H1 (cell line): Measurements from ENCODE around the gene HSPBP1. TPM values are rescaled to one million over a fixed set of nuclear protein-coding genes. Genes with fewer than 3 reads are reported as not detected.

ENCODE experiments used
- CTCF ChIA-PET: fragments of 300-600 bp; sonication (Branson Sonifier 250); formaldehyde crosslinking; loops from one replicate; lab custom pipeline; 2021; ENCODE audit not compliant: partially characterized antibody; lab: Charles Lee
- POLR2A ChIA-PET: fragments of 300-600 bp; sonication (Branson Sonifier 250); formaldehyde crosslinking; loops from one replicate; lab custom pipeline; 2021; ENCODE audit warnings: inconsistent platforms; ENCODE audit not compliant: partially characterized antibody; lab: Charles Lee
- DNase-seq, 2 experiments: peaks; one replicate each; pipeline versions ENCODE4 v3.0.0 to v3.0.0-alpha.2; 2010 to 2022; ENCODE audit warnings: low spot score in 2 of 2, low read depth in 1 of 2, mixed read lengths in 1 of 2
- FAIRE-seq: peaks from 2 replicates; lab custom pipeline; 2011; peaks lifted over from hg19 to GRCh38; lab: Jason Lieb, UNC
- H2AFZ ChIP-seq: 2 replicates; pipeline ENCODE4 v1.8.1; 2012; ENCODE audit warnings: low read length, inconsistent platforms
- H2AK5ac ChIP-seq: 2 replicates; pipeline ENCODE4 v1.6.1; 2013; ENCODE audit warnings: low read depth, low read length
- H2BK120ac ChIP-seq: replicated peaks from 2 replicates; pipeline ENCODE3; 2013; ENCODE audit warnings: low read depth, low read length, inconsistent platforms
- H2BK12ac ChIP-seq: 2 replicates; pipeline ENCODE4 v1.6.1; 2013; ENCODE audit warnings: low read depth, low read length
- H2BK15ac ChIP-seq: 2 replicates; pipeline ENCODE4 v1.6.1; 2013; ENCODE audit warnings: low read length
- H2BK20ac ChIP-seq: 2 replicates; pipeline ENCODE4 v1.6.1; 2013; ENCODE audit warnings: low read length
- H2BK5ac ChIP-seq: 2 replicates; pipeline ENCODE4 v1.6.1; 2013; ENCODE audit warnings: low read depth, low read length
- H3K14ac ChIP-seq: 2 replicates; pipeline ENCODE4 v1.6.1; 2013; ENCODE audit warnings: inconsistent platforms; ENCODE audit not compliant: insufficient read length
- H3K18ac ChIP-seq: 2 replicates; pipeline ENCODE4 v1.6.1; 2013; ENCODE audit warnings: low read length; ENCODE audit errors: extremely low read depth
- H3K23ac ChIP-seq: 2 replicates; pipeline ENCODE4 v1.6.1; 2013; ENCODE audit warnings: inconsistent platforms; ENCODE audit not compliant: insufficient read length
- H3K23me2 ChIP-seq: 2 replicates; pipeline ENCODE4 v1.6.1; 2013; ENCODE audit warnings: low read depth, low read length
- H3K27ac ChIP-seq: 2 replicates; pipeline ENCODE4 v1.6.1; 2011; ENCODE audit warnings: low read depth, low read length, inconsistent platforms
- H3K27me3 ChIP-seq, 4 experiments: replicated peaks in 1 of 4; 1 replicate in 1 of 4; 2 replicates in 3 of 4; pipeline versions ENCODE4 v1.6.1 to v1.8.1; 2011 to 2013; ENCODE audit warnings: low read length in 3 of 4, mild to moderate bottlenecking in 3 of 4, inconsistent platforms in 2 of 4, mixed read lengths in 2 of 4, moderate library complexity in 1 of 4; ENCODE audit not compliant: control insufficient read depth in 3 of 4, insufficient read depth in 3 of 4; ENCODE audit errors: extremely low read depth in 1 of 4
- H3K36me3 ChIP-seq, 4 experiments: 2 replicates each; pipeline versions ENCODE4 v1.6.1 to v1.8.1; 2011 to 2013; ENCODE audit warnings: mild to moderate bottlenecking in 4 of 4, low read length in 3 of 4, moderate library complexity in 2 of 4, control low read depth in 1 of 4, inconsistent platforms in 1 of 4; ENCODE audit not compliant: insufficient read depth in 4 of 4, control insufficient read depth in 2 of 4
- H3K4ac ChIP-seq: replicated peaks from 2 replicates; pipeline ENCODE3; 2013; ENCODE audit warnings: low read length, low read depth, mixed read lengths, inconsistent platforms; ENCODE audit not compliant: insufficient read length
- H3K4me1 ChIP-seq, 4 experiments: replicated peaks in 1 of 4; 1 replicate in 1 of 4; 2 replicates in 3 of 4; pipeline versions ENCODE4 v1.6.1 to v1.8.1; 2011 to 2013; ENCODE audit warnings: low read length in 3 of 4, inconsistent platforms in 2 of 4, mixed read lengths in 1 of 4; ENCODE audit not compliant: insufficient read depth in 4 of 4, control insufficient read depth in 3 of 4
- H3K4me2 ChIP-seq, 2 experiments: 2 replicates each; pipeline versions ENCODE4 v1.6.1 to v1.8.1; 2011 to 2013; ENCODE audit warnings: low read depth in 2 of 2, low read length in 2 of 2, control low read depth in 1 of 2, inconsistent platforms in 1 of 2, mild to moderate bottlenecking in 1 of 2; ENCODE audit not compliant: insufficient read depth in 1 of 2
- H3K4me3 ChIP-seq, 4 experiments: fragments of 200-600, 300-600 bp in 1 of 4; sonication (generic), shearing (Covaris generic), sonication (Bioruptor Twin) in 1 of 4; 2 replicates each; pipeline versions ENCODE4 v1.5.1 to v1.8.1; 2011 to 2016; ENCODE audit warnings: low read length in 4 of 4, low read depth in 3 of 4, control low read depth in 2 of 4, inconsistent platforms in 2 of 4, mild to moderate bottlenecking in 2 of 4, mixed read lengths in 1 of 4, moderate library complexity in 1 of 4; ENCODE audit not compliant: insufficient read depth in 2 of 4; ENCODE audit errors: extremely low read depth in 1 of 4
- H3K56ac ChIP-seq: replicated peaks from 2 replicates; pipeline ENCODE3; 2013; ENCODE audit warnings: low read depth, mild to moderate bottlenecking, mixed read lengths, low read length, inconsistent platforms; ENCODE audit not compliant: insufficient read length
- H3K79me1 ChIP-seq: 2 replicates; pipeline ENCODE4 v1.6.1; 2013; ENCODE audit warnings: low read depth, low read length, control low read depth
- H3K79me2 ChIP-seq, 2 experiments: 2 replicates each; pipeline versions ENCODE4 v1.6.1 to v1.8.1; 2012 to 2013; ENCODE audit warnings: low read length in 2 of 2, mild to moderate bottlenecking in 2 of 2, inconsistent platforms in 1 of 2; ENCODE audit not compliant: insufficient read depth in 2 of 2, control insufficient read depth in 1 of 2
- H3K9ac ChIP-seq, 4 experiments: replicated peaks in 1 of 4; 1 replicate in 1 of 4; 2 replicates in 3 of 4; pipeline versions ENCODE4 v1.6.1 to v1.8.1; 2011 to 2013; ENCODE audit warnings: low read depth in 3 of 4, low read length in 3 of 4, control low read depth in 2 of 4, mild to moderate bottlenecking in 2 of 4, moderate library complexity in 2 of 4, inconsistent platforms in 1 of 4; ENCODE audit errors: extremely low read depth in 1 of 4
- H3K9me3 ChIP-seq, 2 experiments: 2 replicates each; pipeline versions ENCODE4 v1.6.1 to v1.8.1; 2012 to 2013; ENCODE audit warnings: mild to moderate bottlenecking in 2 of 2, moderate library complexity in 2 of 2, control low read depth in 1 of 2, inconsistent platforms in 1 of 2, low read depth in 1 of 2, low read length in 1 of 2, mixed read lengths in 1 of 2; ENCODE audit not compliant: insufficient read depth in 2 of 2
- H4K20me1 ChIP-seq, 2 experiments: replicated peaks in 1 of 2; 2 replicates each; pipeline versions ENCODE3 to v1.8.1; 2011 to 2013; ENCODE audit warnings: inconsistent platforms in 2 of 2, low read length in 2 of 2, mild to moderate bottlenecking in 1 of 2; ENCODE audit not compliant: insufficient read depth in 2 of 2, control insufficient read depth in 1 of 2
- H4K5ac ChIP-seq: 2 replicates; pipeline ENCODE4 v1.6.1; 2013; ENCODE audit warnings: low read length, low read depth, mixed read lengths, inconsistent platforms; ENCODE audit not compliant: insufficient read length
- H4K8ac ChIP-seq: 2 replicates; pipeline ENCODE4 v1.8.0; 2013; ENCODE audit warnings: mild to moderate bottlenecking, moderate library complexity, low read length, inconsistent platforms; ENCODE audit not compliant: insufficient read depth; ENCODE audit errors: extremely low read depth
- H4K91ac ChIP-seq: replicated peaks from 2 replicates; pipeline ENCODE3; 2013; ENCODE audit warnings: low read length, mixed read lengths, inconsistent platforms; ENCODE audit not compliant: insufficient read length
- GABPA ChIP-seq: IDR thresholded peaks from 2 replicates; pipeline ENCODE4 v1.6.1; 2011; ENCODE audit warnings: mild to moderate bottlenecking, low read length, moderate library complexity, borderline replicate concordance; ENCODE audit not compliant: insufficient read depth
- GTF2F1 ChIP-seq: IDR thresholded peaks from 2 replicates; pipeline ENCODE4 v1.6.1; 2012; ENCODE audit warnings: low read depth, low read length, improper control_type of control experiment, borderline replicate concordance
- HDAC2 ChIP-seq, 2 experiments: fragments of 300-600 bp in 1 of 2; sonication (generic) in 1 of 2; IDR thresholded peaks; 2 replicates each; pipeline ENCODE4 v1.6.1; 2011 to 2012; ENCODE audit warnings: low read depth in 2 of 2, low read length in 2 of 2, mild to moderate bottlenecking in 2 of 2, moderate library complexity in 2 of 2, borderline replicate concordance in 1 of 2, inconsistent platforms in 1 of 2
- RBBP5 ChIP-seq: IDR thresholded peaks from 2 replicates; pipeline ENCODE4 v1.7.1; 2012; ENCODE audit warnings: low read depth, mild to moderate bottlenecking, inconsistent platforms, low read length, moderate library complexity, borderline replicate concordance
- SIN3A ChIP-seq, 2 experiments: IDR thresholded peaks in 1 of 2; conservative IDR thresholded peaks in 1 of 2; 2 replicates each; pipeline ENCODE4 v1.6.1; 2011 to 2012; ENCODE audit warnings: low read length in 2 of 2, improper control_type of control experiment in 1 of 2, low read depth in 1 of 2, mild to moderate bottlenecking in 1 of 2
- SP4 ChIP-seq: IDR thresholded peaks from 2 replicates; pipeline ENCODE4 v1.6.1; 2012; ENCODE audit warnings: low read length, inconsistent platforms
- TAF7 ChIP-seq: optimal IDR thresholded peaks from 2 replicates; pipeline ENCODE3; 2011; ENCODE audit warnings: low read depth, mild to moderate bottlenecking, inconsistent platforms, low read length, moderate library complexity, borderline replicate concordance
- WGBS, 2 experiments: shearing (Covaris generic) in 1 of 2; methylation state at CpG; one replicate each; pipeline versions ENCODE4 v1.1.6 to v1.1.7; 2013 to 2015; ENCODE audit warnings: low lambda C conversion rate in 2 of 2, mixed read lengths in 2 of 2, inconsistent platforms in 1 of 2, low coverage in 1 of 2, missing lambda C conversion rate in 1 of 2; ENCODE audit not compliant: insufficient replicate concordance in 2 of 2, insufficient coverage in 1 of 2, insufficient read length in 1 of 2; ENCODE audit errors: extremely low coverage in 1 of 2, missing lambda C conversion rate in 1 of 2; 5-methylcytosine and 5-hydroxymethylcytosine counted together
- polyA plus RNA-seq, 7 experiments: library from polyadenylated mRNA; depleted of rRNA in 3 of 7; stranded (reverse) in 5 of 7; unstranded in 2 of 7; fragments of >200 nt in 5 of 7; fragments of 200-250 nt in 2 of 7; gene quantifications; 1 replicate in 5 of 7; 2 replicates in 1 of 7; 4 replicates in 1 of 7; pipeline versions ENCODE4 v1.2.1 to v1.2.3, GENCODE V29; 2011 to 2013; ENCODE audit warnings: missing spikeins in 2 of 7, mixed read lengths in 2 of 7
- total RNA-seq: library from RNA; stranded (reverse); fragmentation: NEBNext Ultra II Directional; extraction: Animal tissue kit (Norgen Biotek cat#: 25700); gene quantifications from 2 replicates; pipeline ENCODE4 v1.2.1, GENCODE V29; 2021
- TF ChIP-seq, protein P1 (sequence below): IDR thresholded peaks from 2 replicates; pipeline ENCODE4 v1.6.1; 2012; ENCODE audit warnings: inconsistent platforms
- TF ChIP-seq, protein P2 (sequence below), 3 experiments: IDR thresholded peaks; 1 replicate in 2 of 3; 2 replicates in 1 of 3; pipeline versions ENCODE4 v1.5.1 to v1.6.1; 2011; ENCODE audit warnings: low read length in 3 of 3, mild to moderate bottlenecking in 3 of 3, inconsistent platforms in 2 of 3, low read depth in 1 of 3, moderate library complexity in 1 of 3; ENCODE audit not compliant: insufficient read depth in 1 of 3; ENCODE audit errors: control extremely low read depth in 1 of 3

The HSPBP1 gene
- total and polyA plus RNA-seq, 2 of the 8 experiments (the other 6 are each of a cell fraction or from before 2014, with no cell fraction given): 63.4 to 100 TPM

DNA sequence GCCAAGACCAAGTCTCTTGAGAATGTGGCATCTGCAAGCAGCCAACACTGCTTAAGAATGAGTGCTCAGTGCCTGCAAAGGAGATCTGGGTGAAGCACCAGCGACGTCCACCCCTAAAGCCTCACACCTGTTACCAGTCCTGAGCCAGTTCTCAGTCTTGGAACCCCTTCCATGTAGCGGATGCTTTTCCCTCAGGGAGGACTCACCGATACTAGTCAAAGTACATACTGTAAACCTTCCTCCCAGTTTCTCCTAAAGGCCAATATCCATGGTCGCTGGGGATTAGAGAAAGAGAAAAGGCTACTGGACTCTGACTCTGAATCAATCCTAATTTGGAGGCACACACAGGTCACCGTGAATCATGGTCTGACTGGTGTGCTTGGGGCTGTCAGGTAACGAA, 66.4 kb downstream of the HSPBP1 start:
- H2BK120ac ChIP-seq: no peak overlapping the region
- POLR2A ChIA-PET: no interaction called here
- H2BK20ac ChIP-seq: no peak overlapping the region
- CTCF ChIA-PET: interaction anchor here (0.7 to 1.6 kb wide), 3 partner anchors 10 to 53 kb away, joined by 3 read pairs; no protein-coding TSS in a partner anchor
- H2BK15ac ChIP-seq: no peak overlapping the region
- no peak overlapping the region for H3K56ac ChIP-seq
- peaks cover 15% of the 10 kb centered on the region in 2 experiments; a peak in 3 of 4 replicates for H3K9me3 ChIP-seq
- no peak overlapping the region for H4K5ac ChIP-seq
- DNase-seq (no peak), FAIRE-seq (no peak)
- H3K27me3 ChIP-seq: no peaks in the 10 kb centered on the region; a peak in 1 of 7 replicates
- H4K8ac ChIP-seq: no peak overlapping the region
- no peak overlapping the region for H3K27ac ChIP-seq
- H4K91ac ChIP-seq: no peak overlapping the region
- 83% methylated on average over 7 of the region's 7 CpGs; no CpG with 5 or more reads in 1 of the 2 experiments for WGBS, 2 experiments
- no peak overlapping the region for H3K23ac ChIP-seq
- no peak overlapping the region for H2BK5ac ChIP-seq
- no peaks in the 10 kb centered on the region for H4K20me1 ChIP-seq
- H3K79me1 ChIP-seq: no peaks in the 10 kb centered on the region
- H2AK5ac ChIP-seq: no peak overlapping the region
- peaks cover 0 to 6% (median 2%) of the 10 kb centered on the region in 4 experiments; a peak in 2 of 7 replicates for H3K4me1 ChIP-seq
- H2AFZ ChIP-seq: no peak overlapping the region
- H3K18ac ChIP-seq: no peak overlapping the region
- no peak overlapping the region for H2BK12ac ChIP-seq
- no peak overlapping the region for H3K4me3 ChIP-seq
- no peak overlapping the region for H3K4me2 ChIP-seq
- no peak overlapping the region; a peak in 1 of 7 replicates for H3K9ac ChIP-seq
- H3K23me2 ChIP-seq: peaks cover 5% of the 10 kb centered on the region; the same call in 1 of the 2 replicates
- H3K36me3 ChIP-seq: no peaks in the 10 kb centered on the region
- H3K14ac ChIP-seq: no peak overlapping the region
- H3K79me2 ChIP-seq: no peaks in the 10 kb centered on the region
- no peak overlapping the region for H3K4ac ChIP-seq
- TF ChIP-seq RBBP5 (no peak), SP4 (no peak), TAF7 (no peak), SIN3A (conservative IDR thresholded peaks at IDR 0.05 in 1 of 2, IDR thresholded peaks at IDR 0.05 in 1 of 2; ENCODE audit: low read depth in 1 of 2, low read length in 2 of 2) (no peak), GTF2F1 (no peak), GABPA (no peak), HDAC2 (IDR thresholded peaks at IDR 0.05; ENCODE audit: borderline replicate concordance in 1 of 2, low read depth in 2 of 2, low read length in 2 of 2) (no peak)
- TF ChIP-seq, protein P1, sequence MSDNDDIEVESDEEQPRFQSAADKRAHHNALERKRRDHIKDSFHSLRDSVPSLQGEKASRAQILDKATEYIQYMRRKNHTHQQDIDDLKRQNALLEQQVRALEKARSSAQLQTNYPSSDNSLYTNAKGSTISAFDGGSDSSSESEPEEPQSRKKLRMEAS: no peak
- TF ChIP-seq, protein P2, sequence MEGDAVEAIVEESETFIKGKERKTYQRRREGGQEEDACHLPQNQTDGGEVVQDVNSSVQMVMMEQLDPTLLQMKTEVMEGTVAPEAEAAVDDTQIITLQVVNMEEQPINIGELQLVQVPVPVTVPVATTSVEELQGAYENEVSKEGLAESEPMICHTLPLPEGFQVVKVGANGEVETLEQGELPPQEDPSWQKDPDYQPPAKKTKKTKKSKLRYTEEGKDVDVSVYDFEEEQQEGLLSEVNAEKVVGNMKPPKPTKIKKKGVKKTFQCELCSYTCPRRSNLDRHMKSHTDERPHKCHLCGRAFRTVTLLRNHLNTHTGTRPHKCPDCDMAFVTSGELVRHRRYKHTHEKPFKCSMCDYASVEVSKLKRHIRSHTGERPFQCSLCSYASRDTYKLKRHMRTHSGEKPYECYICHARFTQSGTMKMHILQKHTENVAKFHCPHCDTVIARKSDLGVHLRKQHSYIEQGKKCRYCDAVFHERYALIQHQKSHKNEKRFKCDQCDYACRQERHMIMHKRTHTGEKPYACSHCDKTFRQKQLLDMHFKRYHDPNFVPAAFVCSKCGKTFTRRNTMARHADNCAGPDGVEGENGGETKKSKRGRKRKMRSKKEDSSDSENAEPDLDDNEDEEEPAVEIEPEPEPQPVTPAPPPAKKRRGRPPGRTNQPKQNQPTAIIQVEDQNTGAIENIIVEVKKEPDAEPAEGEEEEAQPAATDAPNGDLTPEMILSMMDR (IDR thresholded peaks at IDR 0.05; ENCODE audit: control extremely low read depth in 1 of 3, insufficient read depth in 1 of 3, low read depth in 1 of 3, low read length in 3 of 3): no peak
